Breast epithelium (tissue), 4 donors: ENCODE data around the gene KSR2. TPM values are rescaled to one million over a fixed set of nuclear protein-coding genes. Genes with fewer than 3 reads are reported as not detected.

ENCODE experiments used
- DNase-seq, 2 donors: peaks; one replicate each; pipeline ENCODE4 v3.0.0-alpha.2; 2019; ENCODE audit warnings: low spot score in 2 of 2
- H3K27ac ChIP-seq, 2 donors: fragments of 200-600 bp; sonication (generic) in 1 of 2; one replicate each; pipeline ENCODE4 v1.5.1; 2016 to 2019; ENCODE audit warnings: mild to moderate bottlenecking in 1 of 2
- H3K27me3 ChIP-seq, 2 donors: fragments of 200-600 bp; sonication (generic) in 1 of 2; one replicate each; pipeline versions ENCODE4 v1.5.1 to v1.6.0; 2017 to 2019; ENCODE audit warnings: control low read depth in 1 of 2, mild to moderate bottlenecking in 1 of 2
- H3K36me3 ChIP-seq: fragments of 200-600 bp; one replicate; pipeline ENCODE4 v1.5.1; 2019
- H3K4me1 ChIP-seq, 2 donors: fragments of 200-600 bp; sonication (generic); one replicate each; pipeline ENCODE4 v1.5.1; 2016 to 2019; ENCODE audit warnings: control low read depth in 1 of 2
- H3K4me3 ChIP-seq, 3 donors: fragments of 200-600 bp; sonication (generic); 1 replicate in 2 of 3; 2 replicates in 1 of 3; pipeline ENCODE4 v1.5.1; 2016 to 2019; ENCODE audit warnings: mild to moderate bottlenecking in 3 of 3, moderate library complexity in 2 of 3
- H3K9me3 ChIP-seq, 2 donors: fragments of 200-600 bp; sonication (generic) in 1 of 2; one replicate each; pipeline ENCODE4 v1.5.1; 2016 to 2019; ENCODE audit warnings: control low read depth in 1 of 2
- CTCF ChIP-seq, 3 donors: fragments of 450-650 bp; IDR thresholded peaks; one replicate each; pipeline ENCODE4 v1.5.1; 2016 to 2017; ENCODE audit warnings: antibody characterized with exemption in 3 of 3, mild to moderate bottlenecking in 3 of 3, moderate library complexity in 3 of 3
- POLR2A ChIP-seq: fragments of 450-650 bp; IDR thresholded peaks from one replicate; pipeline ENCODE4 v1.6.1; 2016; ENCODE audit warnings: antibody characterized with exemption, mild to moderate bottlenecking, moderate library complexity
- POLR2AphosphoS5 ChIP-seq, 3 donors: sonication (generic); formaldehyde crosslinking; IDR thresholded peaks; one replicate each; pipeline ENCODE4 v1.6.1; 2017; ENCODE audit warnings: antibody characterized with exemption in 3 of 3
- intact Hi-C: fragments of 100-400 bp; cut with DNase I; formaldehyde crosslinking; loops from one replicate; pipeline ENCODE4 v1.15.1; 2023; ENCODE audit warnings: low total_unique reads
- total RNA-seq, 3 donors: library from RNA; depleted of rRNA; stranded (reverse); fragments of >200 nt; gene quantifications; one replicate each; pipeline ENCODE4 v1.1.0, GENCODE V29; 2016

The KSR2 gene
- total RNA-seq, 3 donors from 2014 or later: under 0.01 to 1.9 (median 0.33) TPM

- Histone ChIP-seq H3K27ac (no peak overlapping the region), H3K9me3 (no peaks in the 10 kb centered on the region), H3K36me3 (no peaks in the 10 kb centered on the region), H3K4me3 (no peak overlapping the region), H3K4me1 (no peaks in the 10 kb centered on the region), H3K27me3 (no peaks in the 10 kb centered on the region)
- intact Hi-C loops: no loop called here
- TF ChIP-seq POLR2AphosphoS5 (IDR thresholded peaks at IDR 0.05) (no peak), CTCF (IDR thresholded peaks at IDR 0.05) (no peak), POLR2A (no peak)
- no peak for DNase-seq
These were observed 485.3 kb downstream of the KSR2 start for GRCh38 chr12:117483501-117483900.

GRCh38 chr12:117481470-117481869 is 487.3 kb downstream of the KSR2 start:
- TF ChIP-seq POLR2A (no peak), CTCF (IDR thresholded peaks at IDR 0.05) (no peak), POLR2AphosphoS5 (IDR thresholded peaks at IDR 0.05) (no peak)
- H3K4me1 ChIP-seq: no peaks in the 10 kb centered on the region
- no peaks in the 10 kb centered on the region for H3K36me3 ChIP-seq
- no peak overlapping the region for H3K4me3 ChIP-seq
- H3K27me3 ChIP-seq: no peaks in the 10 kb centered on the region
- H3K9me3 ChIP-seq: no peaks in the 10 kb centered on the region
- intact Hi-C loops: no loop called here
- no peak overlapping the region for H3K27ac ChIP-seq
- no peak for DNase-seq

GRCh38 chr12:117476341-117476740 is 492.4 kb downstream of the KSR2 start:
- no peak for DNase-seq

GRCh38 chr12:117473856-117474255 is 494.9 kb downstream of the KSR2 start:
- DNase-seq: no peak
- TF ChIP-seq POLR2AphosphoS5 (IDR thresholded peaks at IDR 0.05): no peak
- no peak for TF ChIP-seq CTCF (IDR thresholded peaks at IDR 0.05)
- TF ChIP-seq POLR2A: no peak
- no peak overlapping the region for H3K4me3 ChIP-seq
- no peaks in the 10 kb centered on the region for H3K36me3 ChIP-seq
- H3K27ac ChIP-seq: no peak overlapping the region
- H3K4me1 ChIP-seq: no peaks in the 10 kb centered on the region
- H3K27me3 ChIP-seq: no peaks in the 10 kb centered on the region
- intact Hi-C loops: no loop called here
- H3K9me3 ChIP-seq: peaks cover 0 to 5% of the 10 kb centered on the region in 2 donors

More at GRCh38 chr12:117476341-117476740, 492.4 kb downstream of the KSR2 start:
- no peaks in the 10 kb centered on the region for H3K36me3 ChIP-seq
- H3K27ac ChIP-seq: no peak overlapping the region
- H3K27me3 ChIP-seq: no peaks in the 10 kb centered on the region
- intact Hi-C loops: no loop called here
- H3K9me3 ChIP-seq: no peaks in the 10 kb centered on the region
- no peaks in the 10 kb centered on the region for H3K4me1 ChIP-seq
- no peak for TF ChIP-seq POLR2AphosphoS5 (IDR thresholded peaks at IDR 0.05)
- no peak for TF ChIP-seq CTCF (IDR thresholded peaks at IDR 0.05)
- TF ChIP-seq POLR2A: no peak
- no peak overlapping the region for H3K4me3 ChIP-seq

GRCh38 chr12:117472983-117473382 is 495.8 kb downstream of the KSR2 start:
- DNase-seq: no peak
- Histone ChIP-seq H3K4me1 (no peaks in the 10 kb centered on the region), H3K27me3 (no peaks in the 10 kb centered on the region), H3K9me3 (peaks cover 0 to 5% of the 10 kb centered on the region in 2 donors), H3K36me3 (no peaks in the 10 kb centered on the region), H3K4me3 (no peak overlapping the region), H3K27ac (no peak overlapping the region)
- no peak for TF ChIP-seq POLR2AphosphoS5 (IDR thresholded peaks at IDR 0.05)
- TF ChIP-seq CTCF (IDR thresholded peaks at IDR 0.05): no peak
- no peak for TF ChIP-seq POLR2A
- intact Hi-C loops: no loop called here
